Upper lobe of left lung (tissue), 6 donors: Measurements from ENCODE around the gene SLC17A2. TPM values are rescaled to one million over a fixed set of nuclear protein-coding genes. Genes with fewer than 3 reads are reported as not detected.

Experiments used
- ATAC-seq, 2 donors: fragments of 200-7000 bp; cut with Tn5 transposase; one replicate each; pipeline ENCODE4 v1.9.1; 2022; ENCODE audit warnings: mild to moderate bottlenecking in 2 of 2, moderate library complexity in 2 of 2; ENCODE audit not compliant: low FRiP score in 2 of 2
- DNase-seq, 2 donors: peaks; one replicate each; pipeline ENCODE4 v3.0.0-alpha.2; 2019 to 2020
- H3K27ac ChIP-seq, 4 donors: fragments of 200-600 bp; sonication (generic); one replicate each; pipeline ENCODE4 v1.5.1; 2016 to 2019
- H3K27me3 ChIP-seq, 4 donors: fragments of 200-600 bp; sonication (generic); one replicate each; pipeline ENCODE4 v1.5.1; 2017 to 2019
- H3K36me3 ChIP-seq, 4 donors: fragments of 200-600 bp; sonication (generic); one replicate each; pipeline ENCODE4 v1.5.1; 2016 to 2019
- H3K4me1 ChIP-seq, 4 donors: fragments of 200-600 bp; sonication (generic); one replicate each; pipeline ENCODE4 v1.5.1; 2018 to 2019
- H3K4me3 ChIP-seq, 4 donors: fragments of 200-600 bp; sonication (generic); one replicate each; pipeline ENCODE4 v1.5.1; 2017 to 2019; ENCODE audit warnings: mild to moderate bottlenecking in 2 of 4, moderate library complexity in 1 of 4
- H3K9me3 ChIP-seq, 4 donors: fragments of 200-600 bp; sonication (generic); one replicate each; pipeline ENCODE4 v1.5.1; 2018 to 2019
- EP300 ChIP-seq, 4 donors: sonication (generic); formaldehyde crosslinking; IDR thresholded peaks; one replicate each; pipeline ENCODE4 v1.5.1; 2017; ENCODE audit warnings: antibody characterized with exemption in 4 of 4, control low read depth in 2 of 4
- POLR2A ChIP-seq, 4 donors: fragments of 450-650 bp; IDR thresholded peaks; one replicate each; pipeline ENCODE4 v1.5.1; 2016 to 2017; ENCODE audit warnings: antibody characterized with exemption in 4 of 4, mild to moderate bottlenecking in 2 of 4
- POLR2AphosphoS5 ChIP-seq, 2 donors: sonication (generic); formaldehyde crosslinking; IDR thresholded peaks; one replicate each; pipeline ENCODE4 v1.5.1; 2017; ENCODE audit warnings: antibody characterized with exemption in 2 of 2
- WGBS, 2 donors: methylation state at CpG; one replicate each; pipeline ENCODE4 v1.1.5; 2017 to 2018; 5-methylcytosine and 5-hydroxymethylcytosine counted together
- total RNA-seq, 6 donors: library from RNA; depleted of rRNA in 4 of 6; stranded (reverse); fragments of >200 nt in 4 of 6; gene quantifications; one replicate each; pipeline versions ENCODE4 v1.1.0 to v1.2.1, GENCODE V29; 2016 to 2021
- TF ChIP-seq, protein P1 (sequence below), 6 experiments: fragments of 450-650 bp in 4 of 6; fragments of 200-600 bp in 2 of 6; sonication (generic) in 2 of 6; IDR thresholded peaks; one replicate each; pipeline ENCODE4 v1.5.1; 2016 to 2019; ENCODE audit warnings: antibody characterized with exemption in 6 of 6
- donor health status: DM: no; HTN: no; CAD: no; lungs with moderate emphysema.
- donor health status: DM: no; HTN: yes; CAD: no; lungs with severe emphysema.

SLC17A2 gene
- total RNA-seq, 6 donors from 2014 or later: not detected

GRCh38 chr6:25959890-25960536 is 29.5 kb upstream of the SLC17A2 start:
- Histone ChIP-seq H3K27me3 (no peaks in the 10 kb centered on the region), H3K4me1 (peaks cover 16 to 31% (median 23%) of the 10 kb centered on the region in 4 donors), H3K27ac (peak overlapping the region in 1 of 4 donors; percentile 11), H3K36me3 (peaks cover 0 to 4% (median under 1%) of the 10 kb centered on the region in 4 donors), H3K9me3 (no peaks in the 10 kb centered on the region), H3K4me3 (no peak overlapping the region)
- no peak for DNase-seq
- ATAC-seq: no peak
- TF ChIP-seq, protein P1, sequence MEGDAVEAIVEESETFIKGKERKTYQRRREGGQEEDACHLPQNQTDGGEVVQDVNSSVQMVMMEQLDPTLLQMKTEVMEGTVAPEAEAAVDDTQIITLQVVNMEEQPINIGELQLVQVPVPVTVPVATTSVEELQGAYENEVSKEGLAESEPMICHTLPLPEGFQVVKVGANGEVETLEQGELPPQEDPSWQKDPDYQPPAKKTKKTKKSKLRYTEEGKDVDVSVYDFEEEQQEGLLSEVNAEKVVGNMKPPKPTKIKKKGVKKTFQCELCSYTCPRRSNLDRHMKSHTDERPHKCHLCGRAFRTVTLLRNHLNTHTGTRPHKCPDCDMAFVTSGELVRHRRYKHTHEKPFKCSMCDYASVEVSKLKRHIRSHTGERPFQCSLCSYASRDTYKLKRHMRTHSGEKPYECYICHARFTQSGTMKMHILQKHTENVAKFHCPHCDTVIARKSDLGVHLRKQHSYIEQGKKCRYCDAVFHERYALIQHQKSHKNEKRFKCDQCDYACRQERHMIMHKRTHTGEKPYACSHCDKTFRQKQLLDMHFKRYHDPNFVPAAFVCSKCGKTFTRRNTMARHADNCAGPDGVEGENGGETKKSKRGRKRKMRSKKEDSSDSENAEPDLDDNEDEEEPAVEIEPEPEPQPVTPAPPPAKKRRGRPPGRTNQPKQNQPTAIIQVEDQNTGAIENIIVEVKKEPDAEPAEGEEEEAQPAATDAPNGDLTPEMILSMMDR (IDR thresholded peaks at IDR 0.05): no peak
- TF ChIP-seq POLR2A (IDR thresholded peaks at IDR 0.05) (no peak), EP300 (IDR thresholded peaks at IDR 0.05) (no peak), POLR2AphosphoS5 (IDR thresholded peaks at IDR 0.05) (no peak)
- WGBS, 2 donors: 48 to 58% methylated on average over 2 of the region's 2 CpGs

GRCh38 chr6:25958700-25959162 is 28.2 kb upstream of the SLC17A2 start:
- H3K9me3 ChIP-seq: no peaks in the 10 kb centered on the region
- ATAC-seq (no peak), DNase-seq (no peak)
- H3K4me1 ChIP-seq: peaks cover 3 to 18% (median 11%) of the 10 kb centered on the region in 4 donors
- no peak for TF ChIP-seq POLR2A (IDR thresholded peaks at IDR 0.05)
- TF ChIP-seq, protein P1 (IDR thresholded peaks at IDR 0.05): no peak
- no peak for TF ChIP-seq POLR2AphosphoS5 (IDR thresholded peaks at IDR 0.05)
- no peak for TF ChIP-seq EP300 (IDR thresholded peaks at IDR 0.05)
- no peak overlapping the region for H3K4me3 ChIP-seq
- no peaks in the 10 kb centered on the region for H3K27me3 ChIP-seq
- H3K36me3 ChIP-seq: no peaks in the 10 kb centered on the region
- H3K27ac ChIP-seq: no peak overlapping the region
- 68 to 74% methylated on average over 3 of the region's 3 CpGs for WGBS, 2 donors

DNA sequence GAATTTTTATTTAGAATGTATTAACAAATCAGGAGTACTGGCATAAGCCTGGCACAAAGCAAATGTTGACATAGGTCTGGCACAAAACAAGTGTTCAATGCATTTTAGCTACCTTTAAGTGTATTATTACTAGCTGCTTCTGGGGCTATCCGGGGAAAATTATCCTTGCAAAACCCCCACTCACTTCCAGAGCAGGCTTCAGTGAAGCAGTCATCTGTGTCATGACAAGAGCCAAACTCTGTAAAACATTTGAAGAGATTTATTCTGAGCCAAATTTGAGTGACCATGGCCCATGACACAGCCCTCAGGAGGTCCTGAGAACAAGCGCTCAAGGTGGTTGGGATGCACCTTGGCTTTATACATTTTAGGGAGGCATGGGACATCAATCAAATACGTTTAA is 25.7 kb upstream of the SLC17A2 start:
- DNase-seq (no peak), ATAC-seq (no peak)
- Histone ChIP-seq H3K27ac (no peak overlapping the region), H3K4me1 (peaks cover 0 to 6% (median 3%) of the 10 kb centered on the region in 4 donors), H3K4me3 (no peak overlapping the region), H3K36me3 (no peaks in the 10 kb centered on the region), H3K27me3 (no peaks in the 10 kb centered on the region), H3K9me3 (no peaks in the 10 kb centered on the region)
- TF ChIP-seq POLR2AphosphoS5 (IDR thresholded peaks at IDR 0.05) (no peak), EP300 (IDR thresholded peaks at IDR 0.05) (no peak), POLR2A (IDR thresholded peaks at IDR 0.05) (no peak)
- TF ChIP-seq, protein P1 (IDR thresholded peaks at IDR 0.05): no peak
- 80 to 84% methylated on average over 3 of the region's 3 CpGs for WGBS, 2 donors

DNA sequence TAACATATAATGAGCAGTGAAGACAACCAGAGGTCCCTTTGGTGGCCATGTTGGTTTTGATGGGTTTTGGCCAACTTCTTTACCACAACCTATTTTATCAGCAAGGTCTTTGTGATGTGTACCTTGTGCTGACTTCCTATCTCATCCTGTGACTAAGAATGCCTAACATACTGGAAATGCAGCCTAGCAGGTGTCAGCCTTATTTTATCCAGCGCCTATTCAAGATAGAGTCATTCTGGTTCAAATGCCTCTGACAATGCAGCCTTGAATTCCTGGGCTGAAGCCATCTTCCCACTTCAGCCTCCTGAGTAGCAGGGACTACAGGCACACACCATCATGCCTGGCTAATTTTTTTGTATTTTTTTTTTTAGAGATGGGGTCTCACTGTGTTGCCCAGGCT is 24.3 kb upstream of the SLC17A2 start:
- ATAC-seq (no peak), DNase-seq (no peak)
- Histone ChIP-seq H3K4me3 (no peak overlapping the region), H3K27ac (no peak overlapping the region), H3K27me3 (no peaks in the 10 kb centered on the region), H3K36me3 (no peaks in the 10 kb centered on the region), H3K9me3 (no peaks in the 10 kb centered on the region), H3K4me1 (peaks cover 0 to 6% (median 1%) of the 10 kb centered on the region in 4 donors)
- 0% methylated on average over 1 of the region's 1 CpG; no CpG with 5 or more reads in 1 of the 2 donors for WGBS, 2 donors
- TF ChIP-seq POLR2A (IDR thresholded peaks at IDR 0.05) (no peak), POLR2AphosphoS5 (IDR thresholded peaks at IDR 0.05) (no peak), EP300 (IDR thresholded peaks at IDR 0.05) (no peak)
- TF ChIP-seq, protein P1 (IDR thresholded peaks at IDR 0.05): no peak

DNA sequence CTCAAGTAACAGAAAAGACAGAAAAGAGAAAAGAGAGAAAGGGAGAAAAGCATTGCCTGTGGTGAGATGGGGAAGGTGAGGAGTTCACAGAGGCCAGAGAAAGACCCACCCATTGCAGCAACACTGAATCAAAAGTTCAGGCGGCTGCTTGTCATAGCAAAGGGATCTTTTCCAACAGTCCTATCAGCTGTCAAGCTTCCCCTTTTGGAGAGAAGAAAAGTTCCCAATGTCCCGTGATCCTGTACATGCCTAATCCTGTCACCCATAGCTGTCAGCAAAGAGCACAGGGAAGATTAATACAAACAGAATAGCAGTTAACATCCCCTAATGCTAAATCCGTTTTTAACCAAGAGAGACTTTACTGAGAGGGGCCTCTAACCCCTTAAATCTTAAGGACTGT is 23.2 kb upstream of the SLC17A2 start:
- Histone ChIP-seq H3K27ac (no peak overlapping the region), H3K36me3 (no peaks in the 10 kb centered on the region), H3K27me3 (no peaks in the 10 kb centered on the region), H3K9me3 (no peaks in the 10 kb centered on the region), H3K4me1 (no peaks in the 10 kb centered on the region), H3K4me3 (no peak overlapping the region)
- ATAC-seq (peak in 1 of 2 donors; percentile 8), DNase-seq (no peak)
- no peak for TF ChIP-seq POLR2AphosphoS5 (IDR thresholded peaks at IDR 0.05)
- no peak for TF ChIP-seq POLR2A (IDR thresholded peaks at IDR 0.05)
- TF ChIP-seq, protein P1 (IDR thresholded peaks at IDR 0.05): no peak
- TF ChIP-seq EP300 (IDR thresholded peaks at IDR 0.05): no peak
- 89 to 91% methylated on average over 3 of the region's 3 CpGs for WGBS, 2 donors
